ENCODE measurements around the gene NFIA. TPM values are rescaled to one million over a fixed set of nuclear protein-coding genes. Genes with fewer than 3 reads are reported as not detected.
A peak's percentile ranks its signal among the peaks of the same experiment; 100 is the strongest.

NFIA gene
- total RNA-seq, 1 experiment from 2014 or later: 65.4 TPM

GRCh38 chr1:61080413-61081143, 1.8 kb upstream of the NFIA start:
- H3K27me3 ChIP-seq (replicated peaks; ENCODE audit: insufficient read depth, low read depth, low read length, poor library complexity): no peaks in the 10 kb centered on the region
- peak; percentile 42 for DNase-seq (ENCODE audit: low spot score)
- intact Hi-C loops (cut with micrococcal nuclease; ENCODE audit: unreplicated experiment): loop anchor here (2.0 to 5.0 kb wide), 2 partner anchors 52 to 372 kb away; no protein-coding TSS in a partner anchor
- TF ChIP-seq EZH2 (IDR thresholded peaks at IDR 0.05; ENCODE audit: borderline replicate concordance, low read depth, low read length, poor library complexity, severe bottlenecking) (no peak), CTCF (conservative IDR thresholded peaks at IDR 0.05; ENCODE audit: low read depth, low read length) (no peak)
- no peaks in the 10 kb centered on the region for H3K36me3 ChIP-seq (ENCODE audit: insufficient read depth, low read length, poor library complexity, severe bottlenecking)
- H3K27ac ChIP-seq (ENCODE audit: low read depth, low read length, poor library complexity, severe bottlenecking): peak overlapping the region; percentile 87
- peaks cover 42% of the 10 kb centered on the region for H3K4me1 ChIP-seq (ENCODE audit: insufficient read depth, low read length, poor library complexity, severe bottlenecking)
- ChIA-PET POLR2A (ENCODE audit: low non-redundant PET) (interaction anchor here (0.6 kb wide), 1 partner anchor 23 kb away, joined by 9 read pairs; no protein-coding TSS in a partner anchor), CTCF (interaction anchor here (0.8 kb wide), 1 partner anchor 29 kb away, joined by 3 read pairs; no protein-coding TSS in a partner anchor)
- no peaks in the 10 kb centered on the region for H3K9me3 ChIP-seq (ENCODE audit: low read depth, low read length, poor library complexity, severe bottlenecking)
- H3K4me3 ChIP-seq (ENCODE audit: low read depth, low read length, poor library complexity, severe bottlenecking): peak overlapping the region; percentile 78
- BruUV-seq (replicated peaks): no TSS peak

- Histone ChIP-seq H3K4me1 (ENCODE audit: insufficient read depth, low read length, poor library complexity, severe bottlenecking) (peaks cover 47% of the 10 kb centered on the region), H3K27ac (ENCODE audit: low read depth, low read length, poor library complexity, severe bottlenecking) (peak overlapping the region; percentile 87), H3K36me3 (ENCODE audit: insufficient read depth, low read length, poor library complexity, severe bottlenecking) (no peaks in the 10 kb centered on the region), H3K4me3 (ENCODE audit: low read depth, low read length, poor library complexity, severe bottlenecking) (peak overlapping the region; percentile 78), H3K27me3 (replicated peaks; ENCODE audit: insufficient read depth, low read depth, low read length, poor library complexity) (no peaks in the 10 kb centered on the region), H3K9me3 (ENCODE audit: low read depth, low read length, poor library complexity, severe bottlenecking) (no peaks in the 10 kb centered on the region)
- no peak for TF ChIP-seq CTCF (conservative IDR thresholded peaks at IDR 0.05; ENCODE audit: low read depth, low read length)
- TF ChIP-seq EZH2 (IDR thresholded peaks at IDR 0.05; ENCODE audit: borderline replicate concordance, low read depth, low read length, poor library complexity, severe bottlenecking): no peak
- intact Hi-C loops (cut with micrococcal nuclease; ENCODE audit: unreplicated experiment): loop anchor here (2.0 to 5.0 kb wide), 2 partner anchors 51 to 372 kb away; no protein-coding TSS in a partner anchor
- POLR2A ChIA-PET (ENCODE audit: low non-redundant PET): no interaction called here
- TSS peak; percentile 56 for BruUV-seq (replicated peaks)
- CTCF ChIA-PET: interaction anchor here (0.6 kb wide), 2 partner anchors 8 to 257 kb away, joined by 10 to 11 read pairs; no protein-coding TSS in a partner anchor
- DNase-seq (ENCODE audit: low spot score): no peak
Measured at GRCh38 chr1:61081144-61081685, 1.1 kb upstream of the NFIA start.

GRCh38 chr1:61081686-61082310, 563 bp upstream of the NFIA start:
- Histone ChIP-seq H3K4me1 (ENCODE audit: insufficient read depth, low read length, poor library complexity, severe bottlenecking) (peaks cover 47% of the 10 kb centered on the region), H3K27ac (ENCODE audit: low read depth, low read length, poor library complexity, severe bottlenecking) (peak overlapping the region; percentile 87)

More at GRCh38 chr1:61081686-61082310, 563 bp upstream of the NFIA start:
- intact Hi-C loops (cut with micrococcal nuclease; ENCODE audit: unreplicated experiment): loop anchor here (2.0 to 5.0 kb wide), 3 partner anchors 51 to 371 kb away; no protein-coding TSS in a partner anchor
- ChIA-PET POLR2A (ENCODE audit: low non-redundant PET) (no interaction called here), CTCF (interaction anchor here (0.6 kb wide), 2 partner anchors 9 to 256 kb away, joined by 10 to 11 read pairs; no protein-coding TSS in a partner anchor)
- TF ChIP-seq EZH2 (IDR thresholded peaks at IDR 0.05; ENCODE audit: borderline replicate concordance, low read depth, low read length, poor library complexity, severe bottlenecking): no peak
- TF ChIP-seq CTCF (conservative IDR thresholded peaks at IDR 0.05; ENCODE audit: low read depth, low read length): no peak
- Histone ChIP-seq H3K36me3 (ENCODE audit: insufficient read depth, low read length, poor library complexity, severe bottlenecking) (no peaks in the 10 kb centered on the region), H3K4me3 (ENCODE audit: low read depth, low read length, poor library complexity, severe bottlenecking) (peak overlapping the region; percentile 78), H3K9me3 (ENCODE audit: low read depth, low read length, poor library complexity, severe bottlenecking) (no peaks in the 10 kb centered on the region), H3K27me3 (replicated peaks; ENCODE audit: insufficient read depth, low read depth, low read length, poor library complexity) (no peaks in the 10 kb centered on the region)
- DNase-seq (ENCODE audit: low spot score): peak; percentile 91
- no TSS peak for BruUV-seq (replicated peaks)
